ACC112 (cell line): Measurements from ENCODE around the gene FZD7.

ENCODE experiments used
- H2AFZ ChIP-seq: fragments of 200-600 bp; sonication (generic); one replicate; pipeline ENCODE4 v1.6.0; 2017; ENCODE audit warnings: antibody characterized with exemption, low read length; ENCODE audit not compliant: unreplicated experiment
- H3K27ac ChIP-seq: fragments of 200-600 bp; sonication (generic); 2 replicates; pipeline ENCODE4 v1.5.1; 2014; ENCODE audit warnings: low read depth, mild to moderate bottlenecking, antibody characterized with exemption, low read length, moderate library complexity
- H3K27me3 ChIP-seq: fragments of 200-600 bp; sonication (generic); 2 replicates; pipeline ENCODE4 v1.6.1; 2014; ENCODE audit warnings: mild to moderate bottlenecking, antibody characterized with exemption, low read length, moderate library complexity, mixed read lengths; ENCODE audit not compliant: insufficient read depth
- H3K36me3 ChIP-seq: fragments of 200-600 bp; sonication (generic); 2 replicates; pipeline ENCODE4 v1.6.1; 2016; ENCODE audit warnings: mild to moderate bottlenecking, antibody characterized with exemption, low read length, moderate library complexity, mixed read lengths; ENCODE audit not compliant: insufficient read depth
- H3K4me1 ChIP-seq: fragments of 200-600 bp; sonication (generic); one replicate; pipeline ENCODE4 v1.6.1; 2016; ENCODE audit warnings: low read length, mixed read lengths; ENCODE audit not compliant: insufficient read depth, unreplicated experiment, control insufficient read depth
- H3K4me3 ChIP-seq: fragments of 200-600 bp; sonication (generic); 2 replicates; pipeline ENCODE4 v1.5.1; 2014; ENCODE audit warnings: mild to moderate bottlenecking, low read depth, low read length
- H3K79me2 ChIP-seq: fragments of 200-600 bp; sonication (generic); one replicate; pipeline ENCODE4 v1.6.0; 2016; ENCODE audit warnings: low read length; ENCODE audit not compliant: control insufficient read depth, unreplicated experiment, insufficient read depth

Gene FZD7

DNA sequence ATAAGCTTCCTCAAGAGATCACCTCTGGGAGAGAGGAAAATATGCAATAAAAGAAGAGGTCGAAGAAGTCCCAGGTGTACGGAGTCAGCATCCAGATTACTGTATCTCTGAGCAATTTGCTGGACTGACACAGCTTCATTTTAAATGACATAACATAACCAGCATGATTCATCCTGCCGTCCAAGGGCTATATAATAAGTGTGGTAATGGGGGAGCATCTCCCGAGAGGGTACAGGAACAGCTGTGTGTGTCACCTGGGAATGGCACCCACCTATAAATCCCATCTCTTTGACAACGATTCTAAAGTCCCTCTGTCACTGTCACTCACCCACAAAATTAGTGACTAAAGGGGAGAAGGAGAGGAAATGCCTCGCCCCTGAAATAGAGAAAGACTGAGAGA is 19.3 kb upstream of the FZD7 start:
- H3K79me2 ChIP-seq = no peaks in the 10 kb centered on the region
- no peak overlapping the region for H3K4me3 ChIP-seq
- peaks cover 2% of the 10 kb centered on the region; the same call in 1 of the 2 replicates for H3K27me3 ChIP-seq
- H3K4me1 ChIP-seq = no peaks in the 10 kb centered on the region
- H2AFZ ChIP-seq = no peak overlapping the region
- H3K27ac ChIP-seq = no peak overlapping the region
- H3K36me3 ChIP-seq = no peaks in the 10 kb centered on the region

DNA sequence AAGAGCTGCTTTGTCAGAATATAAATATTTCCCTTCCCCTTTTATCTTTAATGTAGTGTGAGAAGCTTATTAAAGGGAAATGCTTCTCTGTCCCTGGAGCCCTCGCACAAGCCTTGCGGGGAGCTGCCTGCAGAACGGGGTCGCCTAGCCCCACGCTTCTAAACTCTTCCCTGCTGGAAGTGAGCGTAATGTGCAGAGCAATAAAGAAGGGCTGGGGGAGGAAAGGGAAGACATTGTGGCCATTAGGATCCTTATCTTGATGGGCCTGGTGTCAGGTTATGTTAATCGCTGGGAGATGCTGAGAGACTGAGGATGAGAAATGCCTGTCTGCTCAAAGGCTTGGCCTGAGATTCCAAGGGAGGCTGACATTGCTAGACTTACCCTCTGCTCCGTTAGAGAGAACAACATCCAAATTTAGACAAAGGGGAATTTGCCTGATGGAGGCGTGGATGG is 18.9 kb upstream of the FZD7 start:
- Histone ChIP-seq H3K36me3 (no peaks in the 10 kb centered on the region), H3K27me3 (peaks cover 2% of the 10 kb centered on the region; the same call in 1 of the 2 replicates), H2AFZ (no peak overlapping the region), H3K4me1 (no peaks in the 10 kb centered on the region), H3K4me3 (no peak overlapping the region), H3K79me2 (no peaks in the 10 kb centered on the region), H3K27ac (no peak overlapping the region)

DNA sequence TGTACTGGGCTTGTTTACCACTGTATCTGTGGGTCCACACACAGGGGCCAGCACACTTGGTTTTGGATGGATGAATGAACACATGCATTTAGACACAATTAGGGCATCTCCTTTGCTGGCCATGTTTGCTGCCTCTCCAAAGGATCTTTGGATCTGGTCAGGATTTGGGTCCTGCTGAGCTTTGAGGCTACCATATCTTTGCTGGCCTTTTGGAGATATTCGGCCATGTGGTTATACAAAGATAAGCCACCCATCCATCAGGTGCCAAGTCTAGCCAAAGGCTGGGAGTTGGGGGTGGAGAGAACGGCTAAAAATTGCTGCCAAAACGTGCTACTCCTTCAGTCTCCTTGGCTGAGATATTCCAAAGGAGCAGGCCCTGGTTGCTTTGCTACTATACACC is 18.2 kb upstream of the FZD7 start:
- H3K27me3 ChIP-seq = peaks cover 2% of the 10 kb centered on the region; the same call in 1 of the 2 replicates
- no peaks in the 10 kb centered on the region for H3K79me2 ChIP-seq
- no peaks in the 10 kb centered on the region for H3K4me1 ChIP-seq
- no peak overlapping the region for H3K4me3 ChIP-seq
- H3K36me3 ChIP-seq = no peaks in the 10 kb centered on the region
- H3K27ac ChIP-seq = no peak overlapping the region
- no peak overlapping the region for H2AFZ ChIP-seq

DNA sequence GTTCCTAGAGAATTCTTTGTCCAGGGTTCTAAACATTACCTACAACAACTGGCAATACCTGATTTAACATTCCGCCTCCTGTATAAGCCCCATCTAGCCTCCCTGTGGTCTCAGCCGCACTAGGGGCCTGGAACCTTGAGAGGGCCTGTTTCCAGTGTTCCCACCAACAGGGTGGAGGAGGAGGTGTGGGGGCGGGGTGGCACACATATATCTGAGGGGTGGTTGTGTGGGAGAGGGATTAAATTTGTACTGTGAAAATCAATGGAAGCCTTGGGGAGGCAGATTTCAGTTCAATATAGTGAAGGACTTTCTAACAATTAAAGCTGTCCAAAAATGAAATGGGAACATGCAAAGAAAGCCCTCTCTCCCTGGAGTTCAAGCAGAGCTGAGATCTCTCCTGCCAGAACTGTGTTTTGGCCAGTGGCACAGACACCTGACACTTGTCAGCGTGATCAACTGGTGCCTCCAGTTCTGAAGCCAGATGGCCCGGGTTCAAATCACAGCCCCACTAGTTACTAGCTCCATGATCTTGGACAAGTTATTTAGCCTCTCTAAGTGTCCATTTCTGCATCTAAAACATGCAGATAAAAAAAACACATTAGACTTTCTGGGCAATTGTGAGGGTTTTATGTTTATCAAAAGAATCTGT is 17.0 kb upstream of the FZD7 start:
- Histone ChIP-seq H3K27ac (no peak overlapping the region), H3K4me1 (no peaks in the 10 kb centered on the region), H3K27me3 (peaks cover 2% of the 10 kb centered on the region; the same call in 1 of the 2 replicates), H3K36me3 (no peaks in the 10 kb centered on the region), H2AFZ (no peak overlapping the region), H3K4me3 (no peak overlapping the region), H3K79me2 (no peaks in the 10 kb centered on the region)

DNA sequence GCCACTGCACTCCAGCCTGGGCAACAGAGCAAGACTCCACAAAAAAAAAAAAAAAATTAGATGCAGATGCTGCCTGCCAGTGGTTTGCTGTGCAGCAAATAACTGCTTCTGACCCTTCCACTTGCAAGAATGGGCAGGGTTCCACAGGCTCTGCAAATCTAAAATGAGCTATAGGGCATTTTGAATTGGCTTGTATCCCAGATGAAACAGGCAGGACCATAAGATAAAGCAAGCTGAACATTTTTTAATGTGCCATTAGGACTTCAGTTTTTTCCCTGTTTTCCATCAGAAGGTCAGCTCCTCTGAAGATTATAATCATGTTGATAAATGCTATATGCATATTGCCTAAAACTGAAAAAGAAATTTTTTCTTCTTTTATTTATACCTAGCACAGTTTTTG is 15.7 kb upstream of the FZD7 start:
- H3K27ac ChIP-seq = no peak overlapping the region
- H3K36me3 ChIP-seq = no peaks in the 10 kb centered on the region
- H2AFZ ChIP-seq = no peak overlapping the region
- H3K27me3 ChIP-seq = no peaks in the 10 kb centered on the region
- H3K4me1 ChIP-seq = no peaks in the 10 kb centered on the region
- H3K79me2 ChIP-seq = no peaks in the 10 kb centered on the region
- no peak overlapping the region for H3K4me3 ChIP-seq

DNA sequence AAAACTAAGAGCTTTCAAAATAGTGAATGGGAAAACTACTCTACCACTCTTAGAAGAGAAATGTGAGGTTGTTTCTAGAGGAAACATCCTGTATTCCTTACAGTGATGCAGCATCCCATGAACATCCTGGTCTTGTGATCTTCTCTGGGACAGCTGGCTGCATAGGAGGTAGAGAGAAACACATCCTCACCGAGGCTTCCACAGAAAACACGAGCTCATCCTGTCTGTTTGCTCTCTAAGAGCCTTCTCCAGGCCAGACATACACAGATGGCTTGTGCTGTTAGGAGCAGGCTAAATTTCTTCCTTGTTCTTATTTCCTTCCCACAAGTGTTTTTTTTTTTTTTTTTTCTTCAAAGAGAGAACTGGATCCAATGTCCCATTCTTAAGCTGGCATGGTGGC is 14.7 kb upstream of the FZD7 start:
- Histone ChIP-seq H3K27me3 (no peaks in the 10 kb centered on the region), H3K4me1 (no peaks in the 10 kb centered on the region), H3K36me3 (no peaks in the 10 kb centered on the region), H3K4me3 (no peak overlapping the region), H2AFZ (no peak overlapping the region), H3K79me2 (no peaks in the 10 kb centered on the region), H3K27ac (no peak overlapping the region)

DNA sequence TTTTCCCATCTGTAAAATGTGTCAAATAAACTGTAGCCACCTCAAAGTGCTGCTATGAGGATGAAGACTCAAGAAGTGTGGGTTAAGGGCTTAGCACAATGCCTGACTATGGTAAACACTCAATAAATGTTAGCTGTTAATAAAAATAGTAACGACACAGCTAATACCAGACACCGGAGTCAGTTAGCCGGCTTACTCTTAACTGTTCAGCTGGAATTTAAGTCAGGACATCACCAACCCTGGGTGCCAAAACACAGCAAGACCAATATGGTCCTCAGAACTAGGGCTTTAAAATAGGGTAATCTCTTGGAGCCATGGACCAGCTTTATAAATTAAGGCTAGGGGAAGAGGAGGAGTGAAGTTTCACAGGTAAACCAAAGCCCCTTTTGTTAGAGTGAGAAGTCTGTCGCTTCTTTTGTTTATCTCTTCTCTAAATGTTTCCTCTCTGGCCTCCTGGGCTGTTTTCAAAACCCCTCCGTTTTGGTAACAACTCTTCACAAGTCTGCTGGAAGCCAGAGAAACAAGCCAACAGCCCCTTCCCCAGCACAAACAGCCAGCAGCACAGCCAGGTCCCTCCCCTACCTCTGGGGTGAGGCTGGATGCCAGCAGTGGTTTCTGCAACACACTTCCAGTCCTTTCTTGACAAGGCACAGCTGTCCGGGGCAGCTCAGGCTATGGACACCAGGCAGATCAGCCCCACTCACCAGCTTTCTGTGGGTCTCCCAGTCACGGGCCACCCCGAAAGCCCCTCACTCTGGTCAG is 13.8 kb upstream of the FZD7 start:
- H3K4me1 ChIP-seq = no peaks in the 10 kb centered on the region
- H3K27me3 ChIP-seq = no peaks in the 10 kb centered on the region

DNA sequence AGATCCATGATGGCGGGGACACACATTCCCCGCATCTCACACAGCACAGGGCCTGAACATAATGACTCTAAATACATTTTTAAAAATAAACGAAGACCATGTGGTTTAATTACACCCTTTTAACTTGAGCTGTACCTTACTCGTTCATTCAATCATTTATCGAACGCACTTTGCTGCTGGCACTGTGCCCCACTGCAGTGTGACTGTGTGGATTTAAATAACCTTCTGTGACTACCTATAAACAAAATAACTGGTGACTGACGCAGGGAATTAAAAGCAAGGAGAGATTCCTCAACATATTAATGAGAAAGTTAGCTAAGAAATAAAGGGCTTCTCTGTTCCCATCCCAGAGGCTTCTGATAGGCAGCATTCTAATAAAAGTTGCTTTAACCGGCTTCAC is 10.9 kb upstream of the FZD7 start:
- Histone ChIP-seq H2AFZ (no peak overlapping the region), H3K36me3 (no peaks in the 10 kb centered on the region), H3K27me3 (no peaks in the 10 kb centered on the region), H3K27ac (no peak overlapping the region), H3K79me2 (no peaks in the 10 kb centered on the region), H3K4me1 (no peaks in the 10 kb centered on the region), H3K4me3 (no peak overlapping the region)

More for the DNA sequence above, 13.8 kb upstream of the FZD7 start:
- no peaks in the 10 kb centered on the region for H3K79me2 ChIP-seq
- no peak overlapping the region for H2AFZ ChIP-seq
- no peak overlapping the region for H3K4me3 ChIP-seq
- no peak overlapping the region for H3K27ac ChIP-seq
- no peaks in the 10 kb centered on the region for H3K36me3 ChIP-seq

DNA sequence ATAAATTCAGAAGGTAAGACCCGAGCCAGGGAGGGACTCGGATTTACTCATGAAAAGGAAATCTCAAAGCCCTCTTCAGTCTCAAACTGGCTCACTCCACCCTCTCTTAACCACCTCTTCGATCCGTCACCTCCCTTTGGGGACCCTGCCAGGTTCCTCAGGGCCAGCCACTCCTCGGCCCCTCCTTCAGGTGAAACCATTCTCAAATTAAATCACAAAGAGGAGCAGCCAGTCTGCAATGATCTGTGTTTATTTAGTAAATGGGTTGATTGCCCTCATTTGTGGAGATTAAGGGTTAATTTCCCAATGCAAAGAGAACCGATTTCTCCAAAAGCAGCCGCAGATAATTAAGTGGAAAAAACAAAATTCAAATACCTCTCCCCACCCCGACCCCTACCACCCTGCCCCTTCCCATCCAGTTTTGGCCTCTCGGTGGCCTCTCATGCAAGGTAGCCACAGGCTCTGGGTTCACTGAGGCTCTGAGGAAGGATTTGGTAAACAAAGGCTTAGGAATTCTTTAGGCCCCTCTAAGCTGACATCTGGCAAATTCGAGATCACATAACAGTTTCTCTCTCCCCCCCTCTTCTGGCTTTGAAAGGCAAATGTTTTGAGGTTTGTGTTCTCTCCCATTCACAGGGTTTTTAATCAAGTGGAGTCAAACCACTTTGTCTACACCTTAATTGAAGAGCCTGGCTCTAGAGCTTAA is 10.3 kb upstream of the FZD7 start:
- H3K27ac ChIP-seq = no peak overlapping the region
- H3K36me3 ChIP-seq = no peaks in the 10 kb centered on the region
- H3K4me3 ChIP-seq = no peak overlapping the region
- no peak overlapping the region for H2AFZ ChIP-seq
- H3K4me1 ChIP-seq = no peaks in the 10 kb centered on the region
- no peaks in the 10 kb centered on the region for H3K27me3 ChIP-seq
- H3K79me2 ChIP-seq = no peaks in the 10 kb centered on the region

DNA sequence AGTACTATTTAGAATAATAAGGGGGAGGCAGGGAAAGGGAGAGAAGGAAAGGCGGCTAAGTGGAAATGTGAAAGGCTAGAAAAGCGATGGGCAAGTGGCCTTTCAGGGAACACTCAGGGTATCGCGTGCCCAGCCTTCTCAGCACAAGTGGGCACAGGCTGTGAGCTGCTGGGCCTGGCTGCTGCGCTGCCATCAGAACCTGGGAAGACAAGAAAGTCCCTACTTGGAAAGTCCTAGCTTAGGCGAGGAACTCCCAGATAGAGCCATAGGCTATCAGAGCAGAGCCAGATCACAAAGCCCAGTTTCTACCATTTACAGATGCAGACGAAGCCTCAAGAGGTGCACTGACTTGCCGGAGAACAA is 9.8 kb upstream of the FZD7 start:
- Histone ChIP-seq H3K36me3 (no peaks in the 10 kb centered on the region), H2AFZ (no peak overlapping the region), H3K79me2 (no peaks in the 10 kb centered on the region), H3K27me3 (no peaks in the 10 kb centered on the region), H3K4me1 (no peaks in the 10 kb centered on the region), H3K4me3 (no peak overlapping the region), H3K27ac (no peak overlapping the region)
